Neural progenitor cell (in vitro differentiated cells): ENCODE measurements around the gene IRF7. TPM values are rescaled to one million over a fixed set of nuclear protein-coding genes. Genes with fewer than 3 reads are reported as not detected.

Experiments
- DNase-seq: peaks from one replicate; pipeline ENCODE4 v3.0.0-alpha.2; 2016; ENCODE audit warnings: low spot score
- H2AFZ ChIP-seq: fragments of 200-600 bp; sonication (generic); replicated peaks from 2 replicates; pipeline ENCODE4 v1.6.1; 2016; ENCODE audit warnings: antibody characterized with exemption
- H3F3A ChIP-seq: fragments of 200-600 bp; sonication (generic); 2 replicates; pipeline ENCODE4 v1.6.1; 2016; ENCODE audit warnings: antibody characterized with exemption, low read depth
- H3K27ac ChIP-seq: fragments of 200-600 bp; sonication (generic); 2 replicates; pipeline ENCODE4 v1.5.1; 2016; ENCODE audit warnings: mild to moderate bottlenecking
- H3K27me3 ChIP-seq: fragments of 200-600 bp; sonication (generic); 2 replicates; pipeline ENCODE4 v1.6.1; 2016; ENCODE audit warnings: mild to moderate bottlenecking, moderate library complexity
- H3K36me3 ChIP-seq: fragments of 200-600 bp; sonication (generic); 2 replicates; pipeline ENCODE4 v1.5.1; 2016
- H3K4me1 ChIP-seq: fragments of 200-600 bp; sonication (generic); 2 replicates; pipeline ENCODE4 v1.6.1; 2016; ENCODE audit warnings: mixed run types
- H3K4me2 ChIP-seq: fragments of 200-600 bp; sonication (generic); 2 replicates; pipeline ENCODE4 v1.6.1; 2016
- H3K4me3 ChIP-seq: fragments of 200-600 bp; sonication (generic); 2 replicates; pipeline ENCODE4 v1.5.1; 2016
- H3K79me2 ChIP-seq: fragments of 200-600 bp; sonication (generic); 2 replicates; pipeline ENCODE4 v1.6.1; 2016; ENCODE audit warnings: low read depth
- H3K9ac ChIP-seq: fragments of 200-600 bp; sonication (generic); 2 replicates; pipeline ENCODE4 v1.6.1; 2016
- H3K9me3 ChIP-seq: fragments of 200-600 bp; sonication (generic); 2 replicates; pipeline ENCODE4 v1.5.1; 2016; ENCODE audit warnings: low read depth
- H4K20me1 ChIP-seq: fragments of 200-600 bp; sonication (generic); 2 replicates; pipeline ENCODE4 v1.6.1; 2016; ENCODE audit warnings: low read depth
- H3K27ac Mint-ChIP-seq: 3 replicates; pipeline ENCODE4 v1.8.0; 2021; ENCODE audit warnings: mixed read lengths
- H3K27me3 Mint-ChIP-seq: 2 replicates; pipeline ENCODE4 v1.8.0; 2022; ENCODE audit warnings: low read depth, mild to moderate bottlenecking, inconsistent platforms, moderate library complexity, mixed read lengths; ENCODE audit not compliant: insufficient read depth
- H3K36me3 Mint-ChIP-seq: 3 replicates; pipeline ENCODE4 v1.8.0; 2021; ENCODE audit warnings: mixed read lengths
- H3K4me1 Mint-ChIP-seq: 3 replicates; pipeline ENCODE4 v1.8.0; 2021; ENCODE audit warnings: mixed read lengths
- H3K4me3 Mint-ChIP-seq: 3 replicates; pipeline ENCODE4 v1.8.0; 2021; ENCODE audit warnings: mild to moderate bottlenecking, moderate library complexity, mixed read lengths
- H3K9me3 Mint-ChIP-seq: 3 replicates; pipeline ENCODE4 v1.8.0; 2020; ENCODE audit warnings: mixed read lengths
- EZH2 ChIP-seq: fragments of 200-600 bp; sonication (generic); IDR thresholded peaks from 2 replicates; pipeline ENCODE4 v1.6.1; 2017; ENCODE audit warnings: antibody characterized with exemption, mild to moderate bottlenecking, moderate library complexity
- EZH2phosphoT487 ChIP-seq: fragments of 200-600 bp; sonication (generic); IDR thresholded peaks from 2 replicates; pipeline ENCODE4 v1.6.1; 2017; ENCODE audit warnings: antibody characterized with exemption
- total RNA-seq: library from RNA; depleted of rRNA; stranded (reverse); fragments of >200 nt; gene quantifications from 2 replicates; pipeline ENCODE4 v1.2.3, GENCODE V29; 2015; ENCODE audit warnings: low replicate concordance
- TF ChIP-seq, protein P1 (sequence below): fragments of 200-600 bp; sonication (generic); IDR thresholded peaks from 2 replicates; pipeline ENCODE4 v1.5.1; 2017; ENCODE audit warnings: antibody characterized with exemption, mild to moderate bottlenecking

The IRF7 gene
- total RNA-seq, 1 donor from 2014 or later, result 4.3 TPM

DNA sequence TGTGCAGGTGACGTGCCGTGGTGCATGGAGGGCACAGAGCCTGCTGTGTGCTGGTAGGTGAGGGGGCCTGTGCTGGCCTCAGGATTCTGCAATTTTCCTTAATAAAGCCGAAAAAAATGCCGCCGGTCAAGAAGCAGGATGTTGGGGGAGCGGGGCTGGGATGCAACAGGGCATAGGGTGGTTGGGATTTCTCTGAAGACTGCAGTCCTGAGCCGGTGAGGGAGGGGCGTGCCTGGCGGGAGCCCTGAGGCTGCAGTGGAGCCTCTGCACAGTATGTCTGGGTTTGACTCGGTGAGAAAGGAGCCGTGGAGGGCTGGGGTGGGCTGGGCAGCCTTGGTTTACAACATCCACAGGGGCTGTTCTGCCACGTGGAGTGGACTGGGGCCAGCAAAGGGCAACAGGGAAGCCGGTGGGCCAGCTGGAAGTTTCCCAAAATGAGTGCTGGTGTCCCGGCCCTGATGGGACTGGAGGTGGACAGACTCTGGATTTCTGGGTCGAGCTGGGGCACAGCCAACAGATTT, 7.7 kb upstream of the IRF7 start:
- no peak for TF ChIP-seq EZH2
- no peak for TF ChIP-seq EZH2phosphoT487
- TF ChIP-seq, protein P1, sequence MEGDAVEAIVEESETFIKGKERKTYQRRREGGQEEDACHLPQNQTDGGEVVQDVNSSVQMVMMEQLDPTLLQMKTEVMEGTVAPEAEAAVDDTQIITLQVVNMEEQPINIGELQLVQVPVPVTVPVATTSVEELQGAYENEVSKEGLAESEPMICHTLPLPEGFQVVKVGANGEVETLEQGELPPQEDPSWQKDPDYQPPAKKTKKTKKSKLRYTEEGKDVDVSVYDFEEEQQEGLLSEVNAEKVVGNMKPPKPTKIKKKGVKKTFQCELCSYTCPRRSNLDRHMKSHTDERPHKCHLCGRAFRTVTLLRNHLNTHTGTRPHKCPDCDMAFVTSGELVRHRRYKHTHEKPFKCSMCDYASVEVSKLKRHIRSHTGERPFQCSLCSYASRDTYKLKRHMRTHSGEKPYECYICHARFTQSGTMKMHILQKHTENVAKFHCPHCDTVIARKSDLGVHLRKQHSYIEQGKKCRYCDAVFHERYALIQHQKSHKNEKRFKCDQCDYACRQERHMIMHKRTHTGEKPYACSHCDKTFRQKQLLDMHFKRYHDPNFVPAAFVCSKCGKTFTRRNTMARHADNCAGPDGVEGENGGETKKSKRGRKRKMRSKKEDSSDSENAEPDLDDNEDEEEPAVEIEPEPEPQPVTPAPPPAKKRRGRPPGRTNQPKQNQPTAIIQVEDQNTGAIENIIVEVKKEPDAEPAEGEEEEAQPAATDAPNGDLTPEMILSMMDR, result no peak
- H3K36me3 Mint-ChIP-seq, result peaks cover 6% of the 10 kb centered on the region
- peak overlapping the region; percentile 63 for H3K4me3 Mint-ChIP-seq
- Histone ChIP-seq H4K20me1 (peaks cover 14% of the 10 kb centered on the region), H3K9me3 (no peaks in the 10 kb centered on the region), H3K9ac (no peak overlapping the region), H3F3A (peaks cover 6% of the 10 kb centered on the region), H3K27me3 (peaks cover 28% of the 10 kb centered on the region), H3K4me3 (no peak overlapping the region), H3K4me2 (no peak overlapping the region), H2AFZ (no peak overlapping the region), H3K27ac (no peak overlapping the region), H3K79me2 (no peaks in the 10 kb centered on the region), H3K4me1 (no peaks in the 10 kb centered on the region), H3K36me3 (no peaks in the 10 kb centered on the region)
- H3K4me1 Mint-ChIP-seq, result peaks cover 6% of the 10 kb centered on the region
- peaks cover 4% of the 10 kb centered on the region for H3K27me3 Mint-ChIP-seq
- no peak for DNase-seq
- peaks cover 6% of the 10 kb centered on the region for H3K9me3 Mint-ChIP-seq
- H3K27ac Mint-ChIP-seq, result peak overlapping the region; percentile 29

DNA sequence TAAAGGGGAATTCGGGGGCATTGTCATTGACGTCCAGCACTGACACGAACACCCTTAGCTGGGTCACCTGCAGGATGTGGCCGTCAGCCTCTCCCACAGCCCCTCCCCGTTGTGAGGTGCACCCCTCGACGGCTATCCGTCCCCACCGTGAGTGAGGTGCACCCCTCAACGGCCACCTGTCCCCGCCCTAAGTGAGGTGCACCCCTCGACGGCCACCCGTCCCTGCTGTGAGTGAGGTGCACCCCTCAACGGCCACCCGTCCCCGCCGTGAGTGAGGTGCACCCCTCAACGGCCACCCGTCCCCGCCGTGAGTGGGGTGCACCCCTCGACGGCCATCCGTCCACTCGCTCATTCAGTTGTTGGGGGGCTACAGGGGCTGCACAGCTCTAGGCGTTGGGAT, 6.1 kb upstream of the IRF7 start:
- no peak overlapping the region for H3K4me3 ChIP-seq
- H3K9me3 Mint-ChIP-seq, result no peaks in the 10 kb centered on the region
- no peaks in the 10 kb centered on the region for H3F3A ChIP-seq
- TF ChIP-seq, protein P1, result no peak
- TF ChIP-seq EZH2, result no peak
- TF ChIP-seq EZH2phosphoT487, result no peak
- H3K27ac Mint-ChIP-seq, result no peak overlapping the region
- no peak overlapping the region for H3K9ac ChIP-seq
- no peak overlapping the region for H3K4me2 ChIP-seq
- DNase-seq, result no peak
- no peaks in the 10 kb centered on the region for H3K36me3 ChIP-seq
- no peak overlapping the region for H3K4me3 Mint-ChIP-seq
- no peak overlapping the region for H2AFZ ChIP-seq
- H4K20me1 ChIP-seq, result peaks cover 14% of the 10 kb centered on the region
- no peaks in the 10 kb centered on the region for H3K79me2 ChIP-seq
- no peak overlapping the region for H3K27ac ChIP-seq
- peaks cover 13% of the 10 kb centered on the region for H3K27me3 ChIP-seq
- no peaks in the 10 kb centered on the region for H3K4me1 ChIP-seq
- H3K9me3 ChIP-seq, result no peaks in the 10 kb centered on the region
- peaks cover under 1% of the 10 kb centered on the region for H3K27me3 Mint-ChIP-seq
- H3K36me3 Mint-ChIP-seq, result no peaks in the 10 kb centered on the region
- peaks cover 4% of the 10 kb centered on the region for H3K4me1 Mint-ChIP-seq

DNA sequence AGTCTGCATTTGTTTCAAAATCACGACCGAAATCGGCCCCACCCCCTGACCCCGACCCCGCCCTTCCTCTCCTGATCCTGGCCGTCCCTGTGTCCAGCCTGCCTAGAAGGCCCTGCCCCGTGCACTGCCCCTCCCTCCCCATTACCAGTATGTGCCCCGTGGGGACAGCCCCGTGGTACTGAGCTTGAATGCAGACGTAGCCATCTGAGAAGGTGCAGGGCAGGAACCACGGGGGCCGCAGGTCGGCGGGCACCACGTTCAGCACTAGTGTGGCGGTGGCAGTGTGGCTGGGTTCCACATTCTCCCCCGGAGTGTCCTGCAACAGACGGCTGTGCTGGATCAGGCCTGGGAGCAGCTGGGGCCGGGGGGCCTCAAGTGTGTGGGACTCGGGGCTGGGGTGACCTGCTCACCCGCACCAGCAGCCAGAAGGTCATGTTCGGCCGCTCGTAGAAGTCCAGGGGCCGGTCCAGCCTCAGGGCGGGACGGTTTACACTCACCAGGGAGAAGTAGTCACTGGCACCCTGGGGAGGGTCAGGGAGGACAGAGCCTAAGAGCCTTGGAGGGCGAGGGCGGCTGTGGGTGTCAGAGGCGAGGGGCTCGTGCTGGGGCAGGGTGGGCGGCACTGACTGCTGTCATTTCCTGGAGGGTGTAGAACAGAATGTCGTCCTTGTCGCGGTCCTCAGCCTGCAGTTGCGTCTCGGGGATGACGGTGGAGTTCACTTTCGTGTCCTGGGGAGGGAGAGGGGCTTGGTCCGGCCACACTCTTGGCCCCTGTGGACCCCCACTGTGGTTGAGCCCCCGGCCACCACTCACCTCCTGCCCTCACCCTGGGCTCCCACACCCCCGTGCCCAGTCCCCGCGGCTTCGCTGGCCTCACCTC, 5.4 kb upstream of the IRF7 start:
- peaks cover 9% of the 10 kb centered on the region for H4K20me1 ChIP-seq
- no peak for TF ChIP-seq EZH2phosphoT487
- TF ChIP-seq EZH2, result no peak
- TF ChIP-seq, protein P1, result no peak
- H3K27ac Mint-ChIP-seq, result no peak overlapping the region
- H3K27ac ChIP-seq, result no peak overlapping the region
- no peak overlapping the region for H3K4me3 ChIP-seq
- no peaks in the 10 kb centered on the region for H3K9me3 ChIP-seq
- no peak overlapping the region for H3K9ac ChIP-seq
- H3F3A ChIP-seq, result no peaks in the 10 kb centered on the region
- no peaks in the 10 kb centered on the region for H3K4me1 ChIP-seq
- H3K9me3 Mint-ChIP-seq, result no peaks in the 10 kb centered on the region
- peaks cover 4% of the 10 kb centered on the region for H3K79me2 ChIP-seq
- H3K4me2 ChIP-seq, result no peak overlapping the region
- H3K27me3 ChIP-seq, result peaks cover 6% of the 10 kb centered on the region
- H3K27me3 Mint-ChIP-seq, result peaks cover 2% of the 10 kb centered on the region
- H3K4me1 Mint-ChIP-seq, result peaks cover 4% of the 10 kb centered on the region
- no peak overlapping the region for H2AFZ ChIP-seq
- no peaks in the 10 kb centered on the region for H3K36me3 Mint-ChIP-seq
- DNase-seq, result no peak
- no peaks in the 10 kb centered on the region for H3K36me3 ChIP-seq
- H3K4me3 Mint-ChIP-seq, result no peak overlapping the region
